ENCODE data around the gene RHCE. TPM values are rescaled to one million over a fixed set of nuclear protein-coding genes. Genes with fewer than 3 reads are reported as not detected.

The RHCE gene
- 0.79 and 0.81 TPM in 2 replicates for total RNA-seq

DNA sequence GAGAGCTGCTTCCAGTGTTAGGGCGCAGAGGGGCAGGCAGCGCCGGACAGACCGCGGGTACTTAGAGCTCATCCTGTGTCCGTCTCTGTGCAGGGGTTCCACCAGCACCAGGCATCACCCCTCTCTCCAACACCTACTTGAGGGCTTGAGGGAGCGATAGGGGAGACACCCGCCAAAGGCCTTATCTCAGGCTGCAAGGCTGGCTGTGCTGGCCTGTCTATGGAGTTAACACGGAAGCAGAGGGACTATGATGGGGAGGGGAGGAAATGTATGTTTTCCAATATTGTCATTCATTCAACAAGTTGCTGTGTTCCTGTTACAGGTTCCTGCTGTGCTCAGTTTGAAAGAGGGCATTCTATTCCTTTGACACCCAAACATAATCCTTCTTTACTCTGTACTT, at the start of gene RHCE:
TSS of gene RHCE (minus strand) at position 111 of the 400 bp plus-strand sequence. CDS start at position 72, 39 bp downstream.

DNA sequence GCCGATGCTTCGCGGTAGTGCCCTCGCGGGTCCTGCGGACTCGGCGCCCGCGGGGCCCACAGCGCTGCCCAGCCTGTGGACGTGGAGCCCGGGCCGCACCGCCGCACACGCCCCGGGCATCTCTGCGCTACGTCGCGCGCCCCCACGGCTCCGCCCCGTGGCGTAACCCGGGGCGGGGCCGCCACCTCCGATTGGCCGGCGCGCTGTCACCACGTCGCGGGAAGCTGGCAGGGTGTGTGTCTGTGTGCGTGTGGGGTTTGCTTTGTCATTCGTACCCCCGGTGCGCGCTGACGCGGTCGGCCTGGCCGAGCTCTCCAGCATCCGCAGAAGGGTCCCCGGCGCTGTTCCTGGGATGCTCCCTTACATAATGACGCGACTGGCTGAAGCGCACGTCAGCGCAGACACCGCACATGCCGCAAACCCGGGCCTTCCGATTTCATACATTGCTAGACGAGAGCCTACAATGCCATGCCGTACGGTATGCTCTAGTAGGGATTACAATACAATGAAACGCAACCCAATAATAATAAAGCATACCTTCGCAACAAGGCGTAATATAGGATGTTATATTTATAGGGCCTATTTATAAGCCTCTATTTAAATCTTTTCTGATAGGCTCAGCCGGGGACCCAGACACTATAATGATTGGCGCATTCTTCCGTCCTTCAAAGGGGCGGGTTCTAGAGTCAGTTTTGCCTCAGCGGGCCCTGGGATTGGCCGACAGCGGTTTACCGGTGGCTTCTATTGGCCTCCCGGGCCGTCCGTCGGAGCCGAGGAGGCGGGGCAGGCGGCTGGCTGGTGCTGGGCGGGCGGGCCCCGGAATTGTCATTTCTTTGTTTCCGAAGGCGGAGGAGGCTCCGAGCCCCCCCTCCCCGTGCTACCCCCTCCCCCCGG, 9.7 kb upstream of the RHCE start, which contains the start of gene MACO1:
TSS of gene MACO1 (plus strand) at position 825 of the 894 bp plus-strand sequence. CDS start 202 bp downstream, outside the sequence.

DNA sequence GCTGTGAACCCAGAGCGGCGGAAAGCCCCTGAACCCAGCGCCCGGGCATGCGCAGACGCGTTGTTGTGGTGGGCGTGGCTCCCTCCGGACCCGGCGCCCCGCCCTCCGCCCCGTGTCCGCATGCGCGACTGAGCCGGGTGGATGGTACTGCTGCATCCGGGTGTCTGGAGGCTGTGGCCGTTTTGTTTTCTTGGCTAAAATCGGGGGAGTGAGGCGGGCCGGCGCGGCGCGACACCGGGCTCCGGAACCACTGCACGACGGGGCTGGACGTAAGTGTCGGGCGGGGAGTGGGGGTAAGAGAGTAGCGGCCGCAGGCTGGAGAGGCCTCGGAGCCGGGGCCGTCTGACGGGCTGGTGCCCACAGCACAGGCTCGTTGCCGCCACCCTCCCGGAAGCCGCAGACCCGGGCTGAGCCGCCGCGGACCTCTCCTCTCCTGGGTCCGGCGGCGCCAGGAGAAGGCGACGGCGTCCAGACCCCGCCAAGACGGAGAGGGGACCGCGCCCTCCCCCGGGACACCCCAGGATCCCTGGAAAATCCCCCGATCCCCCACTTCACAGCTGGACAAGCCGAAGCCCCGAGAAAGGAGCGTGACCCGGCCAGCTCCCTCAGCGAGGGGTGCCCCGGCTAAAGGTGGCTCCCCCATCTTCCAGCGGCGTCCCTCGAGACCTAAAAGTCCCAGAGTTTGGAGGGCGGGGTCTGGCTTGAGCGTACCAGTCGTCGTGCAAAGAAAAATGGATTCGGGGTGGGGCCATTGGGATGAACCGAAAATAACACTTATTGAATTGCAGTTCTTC, 82.2 kb downstream of the RHCE start, which contains the start of gene TMEM50A:
TSS of gene TMEM50A (plus strand) at position 147 of the 794 bp plus-strand sequence. CDS start 2,153 bp downstream, outside the sequence.

Other genes with a start within 250 kb of the RHCE start
- 33.7 and 41.8 TPM in 2 replicates for gene SYF2, start 188.3 kb downstream of the RHCE start, total RNA-seq
- gene RSRP1, start 173.4 kb downstream of the RHCE start, total RNA-seq = 116 and 128 TPM in 2 replicates
- gene RHD, start 148.3 kb downstream of the RHCE start, total RNA-seq = not detected in 2 replicates
- gene TMEM50A, start 82.5 kb downstream of the RHCE start, total RNA-seq = 154 and 205 TPM in 2 replicates
- 17.0 and 17.3 TPM in 2 replicates for gene MACO1, start 10.1 kb upstream of the RHCE start, total RNA-seq
- gene LDLRAP1, start 122.8 kb upstream of the RHCE start, total RNA-seq = 27.5 and 34.1 TPM in 2 replicates
- 6.1 and 8.9 TPM in 2 replicates for gene MAN1C1, start 196.0 kb upstream of the RHCE start, total RNA-seq

All from aortic smooth muscle cell (primary cell).